ENCODE data around the gene FGF21.

DNA sequence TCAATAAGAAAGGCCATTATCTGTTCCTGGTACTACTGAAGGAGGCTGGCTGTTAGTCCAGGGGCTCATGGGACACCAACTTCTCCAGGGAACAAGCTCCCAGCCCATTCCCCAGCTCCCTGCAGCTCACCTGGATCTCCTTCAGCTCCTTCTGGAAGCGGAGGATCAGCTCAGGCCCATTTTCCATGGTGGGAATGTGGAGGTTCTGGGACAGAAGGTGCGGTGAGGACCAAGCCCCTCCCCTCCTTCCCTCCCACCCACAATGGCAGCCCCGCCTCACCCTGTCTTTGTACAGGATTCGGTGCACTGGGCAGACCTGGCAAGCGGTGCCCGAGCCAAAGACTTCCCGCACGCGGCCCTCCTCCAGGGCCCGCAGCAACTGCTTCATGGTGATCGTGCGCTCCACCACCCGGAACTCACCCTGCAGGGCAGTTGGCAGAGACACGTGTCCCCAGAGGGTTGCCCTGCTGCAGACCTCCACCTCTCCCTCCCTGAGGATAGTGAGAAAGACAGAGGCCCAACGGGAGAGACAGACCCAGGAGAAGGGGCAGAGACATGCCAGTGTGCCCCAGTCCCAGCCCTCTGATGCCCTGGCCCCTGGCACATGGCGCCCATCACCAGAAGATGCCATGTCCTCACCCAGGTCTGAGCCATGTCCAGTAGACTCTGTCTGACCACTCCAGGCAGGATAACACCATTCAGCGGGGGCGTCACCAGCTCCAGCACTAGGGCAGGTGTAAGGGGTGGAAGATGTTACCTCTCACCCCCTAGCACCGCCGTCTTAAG is 41.2 kb downstream of the FGF21 start:
- TF ChIP-seq, protein P1, sequence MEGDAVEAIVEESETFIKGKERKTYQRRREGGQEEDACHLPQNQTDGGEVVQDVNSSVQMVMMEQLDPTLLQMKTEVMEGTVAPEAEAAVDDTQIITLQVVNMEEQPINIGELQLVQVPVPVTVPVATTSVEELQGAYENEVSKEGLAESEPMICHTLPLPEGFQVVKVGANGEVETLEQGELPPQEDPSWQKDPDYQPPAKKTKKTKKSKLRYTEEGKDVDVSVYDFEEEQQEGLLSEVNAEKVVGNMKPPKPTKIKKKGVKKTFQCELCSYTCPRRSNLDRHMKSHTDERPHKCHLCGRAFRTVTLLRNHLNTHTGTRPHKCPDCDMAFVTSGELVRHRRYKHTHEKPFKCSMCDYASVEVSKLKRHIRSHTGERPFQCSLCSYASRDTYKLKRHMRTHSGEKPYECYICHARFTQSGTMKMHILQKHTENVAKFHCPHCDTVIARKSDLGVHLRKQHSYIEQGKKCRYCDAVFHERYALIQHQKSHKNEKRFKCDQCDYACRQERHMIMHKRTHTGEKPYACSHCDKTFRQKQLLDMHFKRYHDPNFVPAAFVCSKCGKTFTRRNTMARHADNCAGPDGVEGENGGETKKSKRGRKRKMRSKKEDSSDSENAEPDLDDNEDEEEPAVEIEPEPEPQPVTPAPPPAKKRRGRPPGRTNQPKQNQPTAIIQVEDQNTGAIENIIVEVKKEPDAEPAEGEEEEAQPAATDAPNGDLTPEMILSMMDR (IDR thresholded peaks at IDR 0.05; ENCODE audit: low read depth, low read length): no peak
- TF ChIP-seq POLR2A (IDR thresholded peaks at IDR 0.05; ENCODE audit: extremely low read depth, insufficient read length): no peak
